SK-N-MC (cell line): ENCODE results near the gene DMAC2L.

Source experiments
- EZH2 ChIP-seq: fragments of 200-600 bp; sonication (generic); IDR thresholded peaks from one replicate; pipeline ENCODE4 v1.6.1; 2017; ENCODE audit warnings: antibody characterized with exemption
- POLR2AphosphoS5 ChIP-seq: IDR thresholded peaks from 2 replicates; pipeline ENCODE4 v1.6.1; 2012; ENCODE audit warnings: mild to moderate bottlenecking, low read depth, low read length, borderline replicate concordance

DNA sequence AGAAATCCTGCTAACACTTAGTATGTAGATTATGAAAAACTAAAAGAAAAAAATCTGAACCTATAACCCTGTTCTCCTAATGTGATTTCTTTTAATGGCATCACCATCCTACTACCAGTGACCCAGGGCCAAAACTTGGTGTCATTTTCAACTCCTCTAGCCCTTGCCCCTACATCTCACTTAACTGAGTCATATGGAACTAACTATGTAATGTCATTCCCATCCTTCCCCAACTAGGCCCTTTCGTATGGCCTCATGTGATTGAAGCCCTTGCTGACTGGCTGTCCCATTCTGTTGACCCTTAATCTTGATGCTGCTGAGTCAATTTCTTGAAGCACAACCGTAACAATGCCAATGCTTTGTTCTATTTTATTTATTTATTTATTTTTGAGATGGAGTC is 7.6 kb downstream of the DMAC2L start:
- no peak for TF ChIP-seq EZH2
- TF ChIP-seq POLR2AphosphoS5 = no peak
